ENCODE results near the gene PIEZO2.

DNA sequence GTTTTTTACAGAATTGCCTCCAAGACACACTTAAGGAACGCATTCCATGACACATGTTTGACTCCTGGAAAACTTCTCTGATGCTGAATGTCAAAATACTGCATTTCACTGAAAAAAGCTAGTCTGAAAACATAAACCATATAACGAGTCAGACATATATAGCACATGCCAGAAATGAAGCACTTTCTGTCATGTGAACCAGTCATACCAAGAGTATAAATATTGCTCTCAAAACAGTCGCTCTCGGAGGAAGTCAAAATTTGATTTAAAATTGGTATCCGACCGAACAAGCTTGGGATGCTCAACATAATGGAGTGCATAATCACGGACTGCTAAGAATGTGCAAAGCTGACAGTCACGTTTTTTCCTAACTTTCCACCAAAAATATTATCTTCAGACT lies 115.9 kb downstream of the PIEZO2 start:
- TF ChIP-seq EZH2 (IDR thresholded peaks at IDR 0.05; ENCODE audit: insufficient read depth, low read length): no peak
- TF ChIP-seq, protein P1, sequence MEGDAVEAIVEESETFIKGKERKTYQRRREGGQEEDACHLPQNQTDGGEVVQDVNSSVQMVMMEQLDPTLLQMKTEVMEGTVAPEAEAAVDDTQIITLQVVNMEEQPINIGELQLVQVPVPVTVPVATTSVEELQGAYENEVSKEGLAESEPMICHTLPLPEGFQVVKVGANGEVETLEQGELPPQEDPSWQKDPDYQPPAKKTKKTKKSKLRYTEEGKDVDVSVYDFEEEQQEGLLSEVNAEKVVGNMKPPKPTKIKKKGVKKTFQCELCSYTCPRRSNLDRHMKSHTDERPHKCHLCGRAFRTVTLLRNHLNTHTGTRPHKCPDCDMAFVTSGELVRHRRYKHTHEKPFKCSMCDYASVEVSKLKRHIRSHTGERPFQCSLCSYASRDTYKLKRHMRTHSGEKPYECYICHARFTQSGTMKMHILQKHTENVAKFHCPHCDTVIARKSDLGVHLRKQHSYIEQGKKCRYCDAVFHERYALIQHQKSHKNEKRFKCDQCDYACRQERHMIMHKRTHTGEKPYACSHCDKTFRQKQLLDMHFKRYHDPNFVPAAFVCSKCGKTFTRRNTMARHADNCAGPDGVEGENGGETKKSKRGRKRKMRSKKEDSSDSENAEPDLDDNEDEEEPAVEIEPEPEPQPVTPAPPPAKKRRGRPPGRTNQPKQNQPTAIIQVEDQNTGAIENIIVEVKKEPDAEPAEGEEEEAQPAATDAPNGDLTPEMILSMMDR (IDR thresholded peaks at IDR 0.05; ENCODE audit: insufficient read depth, low read depth, low read length): no peak
